Gastroesophageal sphincter (tissue), 4 donors: Measurements from ENCODE around the gene LRRC75A. TPM values are rescaled to one million over a fixed set of nuclear protein-coding genes. Genes with fewer than 3 reads are reported as not detected.
A peak's percentile ranks its signal among the peaks of the same experiment; 100 is the strongest.
"Not testable (repeated sequence)": the region's sequence is repeated elsewhere in the genome, so short reads cannot be mapped to it uniquely, and the experiment has no call there.

Experiments used
- ATAC-seq: fragments of 150-250 bp; one replicate; pipeline ENCODE4 v1.9.1; 2016; ENCODE audit warnings: mild to moderate bottlenecking, moderate library complexity
- H3K27ac ChIP-seq, 4 donors: fragments of 200-600 bp; sonication (generic) in 3 of 4; 1 replicate in 3 of 4; 2 replicates in 1 of 4; pipeline ENCODE4 v1.5.1; 2016 to 2019
- H3K27me3 ChIP-seq: fragments of 200-600 bp; sonication (generic); one replicate; pipeline ENCODE4 v1.5.1; 2019
- H3K36me3 ChIP-seq, 2 donors: fragments of 200-600 bp; sonication (generic); one replicate each; pipeline ENCODE4 v1.5.1; 2019; ENCODE audit warnings: control low read depth in 1 of 2
- H3K4me1 ChIP-seq, 3 donors: fragments of 200-600 bp; sonication (generic); 1 replicate in 2 of 3; 2 replicates in 1 of 3; pipeline ENCODE4 v1.5.1; 2016 to 2019; ENCODE audit warnings: control low read depth in 2 of 3
- H3K4me3 ChIP-seq, 2 donors: fragments of 200-600 bp; sonication (generic); one replicate each; pipeline ENCODE4 v1.5.1; 2019; ENCODE audit warnings: mild to moderate bottlenecking in 1 of 2, moderate library complexity in 1 of 2
- H3K9me3 ChIP-seq, 3 donors: fragments of 200-600 bp; sonication (generic); one replicate each; pipeline ENCODE4 v1.5.1; 2017 to 2019; ENCODE audit warnings: control low read depth in 2 of 3
- EP300 ChIP-seq: sonication (generic); formaldehyde crosslinking; IDR thresholded peaks from one replicate; pipeline ENCODE4 v1.6.1; 2017; ENCODE audit warnings: antibody characterized with exemption, mild to moderate bottlenecking
- POLR2A ChIP-seq, 2 donors: fragments of 450-650 bp; IDR thresholded peaks; one replicate each; pipeline ENCODE4 v1.6.1; 2017; ENCODE audit warnings: antibody characterized with exemption in 2 of 2, mild to moderate bottlenecking in 2 of 2, moderate library complexity in 1 of 2
- POLR2AphosphoS5 ChIP-seq: sonication (generic); formaldehyde crosslinking; IDR thresholded peaks from one replicate; pipeline ENCODE4 v1.6.1; 2017; ENCODE audit warnings: antibody characterized with exemption
- WGBS, 2 donors: methylation state at CpG; one replicate each; pipeline ENCODE4 v1.1.5; 2018; ENCODE audit warnings: low coverage in 1 of 2; 5-methylcytosine and 5-hydroxymethylcytosine counted together
- small RNA-seq, 4 donors: library from RNA; depleted of rRNA; stranded (forward); fragments of <200 nt; gene quantifications; one replicate each; pipeline ENCODE3, GENCODE V24; 2016
- total RNA-seq, 4 donors: library from RNA; depleted of rRNA; stranded (reverse); fragments of >200 nt; gene quantifications; one replicate each; pipeline ENCODE4 v1.1.0, GENCODE V29; 2016
- TF ChIP-seq, protein P1 (sequence below), 4 experiments: fragments of 200-600 bp in 2 of 4; fragments of 450-650 bp in 2 of 4; sonication (generic) in 1 of 4; IDR thresholded peaks; one replicate each; pipeline ENCODE4 v1.5.1; 2017 to 2019; ENCODE audit warnings: antibody characterized with exemption in 4 of 4, mild to moderate bottlenecking in 2 of 4, moderate library complexity in 2 of 4

Gene LRRC75A
- total RNA-seq, 4 donors from 2014 or later, result 0.94 to 4.0 (median 2.3) TPM

- Histone ChIP-seq H3K4me3 (no peak overlapping the region), H3K9me3 (no peaks in the 10 kb centered on the region), H3K4me1 (no peaks in the 10 kb centered on the region), H3K27ac (no peak overlapping the region), H3K27me3 (peaks cover 5% of the 10 kb centered on the region), H3K36me3 (no peaks in the 10 kb centered on the region)
- TF ChIP-seq POLR2A (IDR thresholded peaks at IDR 0.05), result no peak
- no peak for TF ChIP-seq EP300
- TF ChIP-seq, protein P1, sequence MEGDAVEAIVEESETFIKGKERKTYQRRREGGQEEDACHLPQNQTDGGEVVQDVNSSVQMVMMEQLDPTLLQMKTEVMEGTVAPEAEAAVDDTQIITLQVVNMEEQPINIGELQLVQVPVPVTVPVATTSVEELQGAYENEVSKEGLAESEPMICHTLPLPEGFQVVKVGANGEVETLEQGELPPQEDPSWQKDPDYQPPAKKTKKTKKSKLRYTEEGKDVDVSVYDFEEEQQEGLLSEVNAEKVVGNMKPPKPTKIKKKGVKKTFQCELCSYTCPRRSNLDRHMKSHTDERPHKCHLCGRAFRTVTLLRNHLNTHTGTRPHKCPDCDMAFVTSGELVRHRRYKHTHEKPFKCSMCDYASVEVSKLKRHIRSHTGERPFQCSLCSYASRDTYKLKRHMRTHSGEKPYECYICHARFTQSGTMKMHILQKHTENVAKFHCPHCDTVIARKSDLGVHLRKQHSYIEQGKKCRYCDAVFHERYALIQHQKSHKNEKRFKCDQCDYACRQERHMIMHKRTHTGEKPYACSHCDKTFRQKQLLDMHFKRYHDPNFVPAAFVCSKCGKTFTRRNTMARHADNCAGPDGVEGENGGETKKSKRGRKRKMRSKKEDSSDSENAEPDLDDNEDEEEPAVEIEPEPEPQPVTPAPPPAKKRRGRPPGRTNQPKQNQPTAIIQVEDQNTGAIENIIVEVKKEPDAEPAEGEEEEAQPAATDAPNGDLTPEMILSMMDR (IDR thresholded peaks at IDR 0.05), result no peak
- no peak for TF ChIP-seq POLR2AphosphoS5
- no peak for ATAC-seq
- WGBS, 2 donors, result 48 to 53% methylated on average over 7 to 8 of the region's 9 CpGs
These were observed 93.4 kb downstream of the LRRC75A start for GRCh38 chr17:16398270-16399267.

DNA sequence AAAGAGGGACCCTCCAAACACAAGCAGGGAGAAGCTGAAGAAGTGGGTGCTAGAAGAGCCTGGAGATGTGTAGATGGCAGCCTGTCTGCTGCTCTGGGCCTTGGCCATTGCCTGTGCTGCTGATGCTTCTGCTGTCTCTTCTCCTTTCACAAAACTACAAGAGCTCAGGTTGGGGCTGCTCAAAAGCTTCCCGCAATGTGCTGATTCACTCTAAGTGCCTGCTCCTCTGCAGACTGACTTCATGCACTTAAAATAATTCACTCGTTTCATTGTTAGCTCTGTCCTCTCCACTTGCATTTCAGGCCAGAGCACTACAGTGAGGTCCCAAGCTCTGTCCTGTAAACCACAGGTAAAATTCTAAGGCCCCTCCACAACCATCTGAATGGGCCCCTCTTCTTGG, 95.3 kb downstream of the LRRC75A start:
- ATAC-seq, H3K27me3 ChIP-seq, H3K27ac ChIP-seq, H3K4me3 ChIP-seq, H3K4me1 ChIP-seq, H3K36me3 ChIP-seq, H3K9me3 ChIP-seq: not testable (repeated sequence)
- 50 to 83% methylated on average over 2 of the region's 2 CpGs for WGBS, 2 donors

DNA sequence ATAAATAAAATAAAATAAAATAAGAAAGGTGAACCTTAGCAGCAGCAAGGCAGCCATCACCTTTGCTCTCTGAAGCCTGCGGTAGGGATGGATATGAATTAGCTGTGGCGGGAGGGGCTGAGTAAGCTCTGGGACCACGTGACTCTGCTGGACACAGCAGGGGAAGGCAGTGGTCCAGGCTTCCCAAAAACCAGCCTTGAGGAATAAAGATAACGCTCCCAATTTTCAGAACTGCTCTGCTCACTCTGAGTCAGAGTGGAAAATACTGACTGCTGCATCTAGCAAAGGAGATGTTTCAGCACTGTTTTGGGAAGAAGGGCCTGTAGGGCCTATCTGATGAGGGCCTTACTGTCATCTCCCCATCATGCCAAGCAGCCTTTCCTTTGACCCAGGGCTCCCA, 96.1 kb downstream of the LRRC75A start:
- peak; percentile 89 for ATAC-seq
- not testable (repeated sequence) for H3K4me3 ChIP-seq, H3K4me1 ChIP-seq, H3K27me3 ChIP-seq, H3K36me3 ChIP-seq, H3K9me3 ChIP-seq, H3K27ac ChIP-seq
- 30% methylated on average over 4 of the region's 4 CpGs; no CpG with 5 or more reads in 1 of the 2 donors for WGBS, 2 donors

- not testable (repeated sequence) for H3K27me3 ChIP-seq, H3K27ac ChIP-seq, H3K36me3 ChIP-seq, H3K4me3 ChIP-seq, H3K4me1 ChIP-seq, H3K9me3 ChIP-seq, ATAC-seq
- WGBS, 2 donors, result 76 to 92% methylated on average over 4 to 8 of the region's 11 CpGs
These were observed 99.5 kb downstream of the LRRC75A start for GRCh38 chr17:16392491-16392890.

Small RNAs within 50 kb of the gene (small RNA-seq; reads per million reads assigned to genes)
- 0 reads per million in 4 donors for gene SNORD49A
- 0 reads per million in 4 donors for gene SNORD65

Other genes with a start within 250 kb of the LRRC75A start
- gene CENPV, start 138.7 kb downstream of the LRRC75A start, total RNA-seq, result 10 to 100 TPM in 2 of 4 donors, 1 to 10 TPM in 2; 7.3 to 16.4 (median 10.3) TPM
- 100 to 1,000 TPM; 697 to 982 (median 790) TPM for gene UBB, start 111.1 kb downstream of the LRRC75A start, total RNA-seq
- 10 to 100 TPM in 3 of 4 donors, 1 to 10 TPM in 1; 6.5 to 15.5 (median 11.6) TPM for gene TRPV2, start 76.6 kb downstream of the LRRC75A start, total RNA-seq
- gene ZNF287, start 77.0 kb upstream of the LRRC75A start, total RNA-seq, result 10 to 100 TPM in 1 of 4 donors, 1 to 10 TPM in 3; 6.7 to 11.9 (median 9.3) TPM
- gene ZNF624, start 161.7 kb upstream of the LRRC75A start, total RNA-seq, result 1 to 10 TPM; 3.0 to 4.4 (median 3.4) TPM
- 10 to 100 TPM in 1 of 4 donors, 1 to 10 TPM in 2, under 1 TPM in 1; 0.67 to 14.4 (median 5.7) TPM for gene CCDC144A, start 198.0 kb upstream of the LRRC75A start, total RNA-seq